NCI-H345 (cell line): ENCODE data around the gene SARS2.
"Not testable (repeated sequence)": the region's sequence is repeated elsewhere in the genome, so short reads cannot be mapped to it uniquely, and the experiment has no call there.

Experiments
- DNase-seq: peaks from one replicate; lab custom pipeline; 2025; lab: John Stamatoyannopoulos, UW

Gene SARS2

GRCh38 chr19:38892841-38893240 is 37.7 kb downstream of the SARS2 start:
- no peak for DNase-seq

GRCh38 chr19:38891771-38892170 is 38.8 kb downstream of the SARS2 start:
- DNase-seq, result no peak

GRCh38 chr19:38890686-38891085 is 39.9 kb downstream of the SARS2 start:
- DNase-seq, result no peak

- DNase-seq, result no peak
Observed at GRCh38 chr19:38889803-38890202, 40.8 kb downstream of the SARS2 start.

GRCh38 chr19:38888876-38889275 is 41.7 kb downstream of the SARS2 start:
- DNase-seq, result no peak

GRCh38 chr19:38884691-38885090 is 45.9 kb downstream of the SARS2 start:
- not testable (repeated sequence) for DNase-seq

GRCh38 chr19:38883286-38883685 is 47.3 kb downstream of the SARS2 start:
- no peak for DNase-seq

- DNase-seq, result no peak
Observed at GRCh38 chr19:38880882-38881609, 49.5 kb downstream of the SARS2 start.

GRCh38 chr19:38880076-38880881 is 50.3 kb downstream of the SARS2 start:
- no peak for DNase-seq

- no peak for DNase-seq
Observed at GRCh38 chr19:38879400-38879751, 51.2 kb downstream of the SARS2 start.

- DNase-seq, result no peak
Observed at GRCh38 chr19:38878575-38879399, 51.8 kb downstream of the SARS2 start.

GRCh38 chr19:38877781-38878574 is 52.6 kb downstream of the SARS2 start, which contains the start of gene RINL:
TSS of gene RINL (minus strand) at chr19:38878275. CDS start at chr19:38876742, 1,533 bp downstream.
- DNase-seq, result peak; percentile 82

GRCh38 chr19:38875656-38876395 is 54.7 kb downstream of the SARS2 start:
- no peak for DNase-seq

GRCh38 chr19:38873400-38873799 is 57.2 kb downstream of the SARS2 start:
- DNase-seq, result not testable (repeated sequence)

GRCh38 chr19:38870612-38871011 is 60.0 kb downstream of the SARS2 start:
- DNase-seq, result no peak

- peak; percentile 69 for DNase-seq
Observed at GRCh38 chr19:38869836-38870607, 60.5 kb downstream of the SARS2 start.

- DNase-seq, result no peak
Observed at GRCh38 chr19:38869160-38869835, 61.3 kb downstream of the SARS2 start.

- no peak for DNase-seq
Observed at GRCh38 chr19:38868551-38868950, 62.0 kb downstream of the SARS2 start.

GRCh38 chr19:38867171-38867780 is 63.3 kb downstream of the SARS2 start:
- DNase-seq, result no peak
